Inferior parietal cortex (tissue), 1 donor: ENCODE measurements around the gene TMEM108.

Experiments used
- DNase-seq: peaks from one replicate; pipeline ENCODE4 v3.0.0-alpha.2; 2016; ENCODE audit errors: extremely low spot score

Gene TMEM108

DNA sequence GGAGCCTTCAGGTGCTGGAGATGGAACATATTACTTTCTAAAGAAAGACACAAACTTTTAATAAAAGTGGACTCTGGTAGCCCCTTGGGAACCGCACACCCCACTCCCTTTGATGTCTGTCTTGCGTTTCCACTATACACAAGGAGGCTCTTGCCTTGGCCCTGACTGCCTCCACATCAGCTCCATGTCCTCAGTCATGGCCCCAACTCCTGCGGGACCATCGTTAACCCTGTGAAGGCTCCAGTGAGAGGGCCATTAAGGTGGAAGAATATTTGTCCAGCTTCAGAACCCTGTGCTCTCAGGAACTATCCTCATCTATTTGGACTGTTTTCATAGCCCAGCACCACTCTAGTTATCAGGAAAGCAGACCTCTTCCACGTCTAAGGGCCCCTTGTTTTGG, 345.6 kb downstream of the TMEM108 start:
- DNase-seq = no peak

DNA sequence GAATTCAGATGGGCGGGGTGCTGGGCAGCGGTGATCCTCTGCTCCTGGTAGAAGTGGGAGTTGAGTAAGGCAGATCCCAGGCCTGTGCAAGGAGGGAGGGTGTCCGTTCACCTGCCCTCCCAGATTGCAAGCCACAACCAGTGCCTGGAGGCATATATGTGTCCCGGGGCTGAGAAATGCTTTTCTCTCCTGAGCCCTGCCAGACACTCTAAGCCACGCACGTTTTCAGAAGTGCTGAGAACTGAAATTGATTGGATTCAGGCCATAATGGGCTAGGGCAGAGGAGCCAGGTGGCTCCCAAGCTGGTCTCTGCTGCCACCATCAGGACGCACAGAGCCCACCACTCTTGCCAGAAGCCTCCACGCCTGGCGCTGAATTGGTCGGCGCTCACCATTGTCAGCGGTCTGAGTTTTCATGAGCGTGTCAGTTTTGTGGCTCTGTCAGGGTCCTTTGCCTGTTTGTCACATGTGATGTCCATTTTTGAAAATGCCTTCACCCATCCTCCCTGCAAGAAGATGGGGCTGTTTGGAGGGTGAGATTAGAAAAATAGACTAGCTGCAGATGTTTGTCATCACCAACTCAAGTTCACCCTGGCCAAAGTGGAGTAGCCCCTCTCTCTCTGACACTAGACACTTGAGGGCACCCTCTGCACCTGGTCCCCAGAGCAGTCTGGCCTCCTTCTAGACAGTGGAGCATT, 346.3 kb downstream of the TMEM108 start:
- DNase-seq = peak; percentile 82

DNA sequence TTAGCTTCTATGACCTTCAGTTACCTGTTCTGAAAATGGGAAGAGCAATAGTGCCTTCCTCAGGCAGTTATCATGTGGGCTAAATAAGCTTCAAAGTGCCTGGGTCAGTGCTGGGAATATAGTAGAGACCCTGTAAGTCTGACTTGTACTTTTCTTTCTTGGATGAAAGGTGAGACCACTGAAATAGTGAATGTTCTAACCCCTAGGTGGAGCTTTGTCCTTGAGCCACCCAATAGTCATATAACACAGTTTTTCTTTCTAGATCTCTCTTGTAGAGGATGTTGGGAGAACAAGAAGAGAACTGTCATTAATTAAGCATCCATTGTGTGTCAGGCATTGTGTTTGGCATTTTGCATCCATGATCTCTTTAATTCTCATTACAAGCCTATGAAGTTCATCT, 348.7 kb downstream of the TMEM108 start:
- no peak for DNase-seq

DNA sequence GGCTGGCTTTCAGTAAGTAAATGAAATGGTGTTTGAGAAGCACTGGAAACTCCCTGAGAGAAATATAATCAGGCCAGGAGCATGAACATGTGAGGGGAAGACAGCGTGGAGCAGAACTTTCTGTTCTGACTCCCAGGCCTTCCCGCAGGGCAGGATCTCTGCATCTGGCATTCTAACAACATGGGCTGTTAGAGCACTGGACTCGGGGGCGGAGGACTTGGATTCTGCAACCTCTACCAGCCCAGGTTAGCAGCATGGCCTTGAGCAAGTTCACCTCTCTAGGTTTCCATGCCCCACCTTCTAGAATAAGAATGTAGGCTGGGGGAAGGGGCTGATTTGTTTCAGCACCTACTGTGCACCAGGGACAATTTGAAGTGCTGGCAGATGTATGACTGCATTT, 349.1 kb downstream of the TMEM108 start:
- DNase-seq = no peak

DNA sequence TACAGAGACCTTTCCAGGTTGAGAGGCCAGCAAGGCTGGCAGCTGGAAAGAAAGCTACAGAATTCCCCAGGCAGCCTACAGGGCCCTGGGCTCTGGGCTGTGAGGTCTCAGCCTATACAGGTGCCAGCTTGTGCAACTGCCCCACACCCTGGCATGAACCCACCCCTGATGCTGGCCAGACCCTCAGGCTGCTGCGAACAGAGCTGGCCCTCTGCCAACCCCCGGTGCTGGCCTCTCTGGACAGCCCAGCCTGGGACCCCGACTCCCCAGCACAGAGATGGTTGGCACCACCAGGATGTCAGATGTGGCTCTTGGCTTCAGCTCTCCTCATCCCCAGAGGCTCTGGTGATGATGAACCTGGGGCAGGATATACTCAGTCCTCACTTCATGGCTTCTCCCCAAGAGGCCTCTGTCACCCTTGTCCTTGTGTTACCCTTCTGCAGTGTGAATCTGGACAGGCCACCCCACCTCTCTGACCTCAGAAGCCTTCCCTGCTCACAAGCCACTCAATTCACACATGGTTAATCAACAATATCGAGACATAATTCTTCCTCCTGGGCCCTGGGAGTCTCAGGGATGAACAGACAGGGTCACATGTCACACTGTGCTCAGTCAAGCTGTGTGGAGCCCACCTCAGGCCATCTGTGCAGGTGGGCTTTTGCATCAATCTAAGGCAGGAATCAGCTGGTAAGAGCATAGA, 350.7 kb downstream of the TMEM108 start:
- DNase-seq = no peak

DNA sequence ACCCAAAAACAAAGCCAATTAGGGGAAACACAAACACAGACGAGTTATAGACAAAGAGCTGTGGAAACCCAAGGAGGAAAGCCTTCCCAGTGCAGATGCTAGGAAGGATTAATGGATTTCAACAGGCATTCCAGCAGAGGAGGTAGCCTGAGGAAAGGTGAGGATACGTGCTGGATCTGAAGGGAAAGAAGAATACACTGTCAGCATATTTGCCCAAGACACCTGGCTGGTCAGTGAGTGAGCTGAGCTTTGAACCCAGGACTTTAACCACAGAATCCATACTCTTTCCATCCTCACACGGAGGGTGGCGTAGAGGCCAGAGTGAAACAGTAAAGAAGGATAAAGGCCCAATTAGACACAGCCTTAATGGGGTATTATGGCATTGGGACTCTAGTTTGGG, 352.5 kb downstream of the TMEM108 start:
- DNase-seq = no peak

DNA sequence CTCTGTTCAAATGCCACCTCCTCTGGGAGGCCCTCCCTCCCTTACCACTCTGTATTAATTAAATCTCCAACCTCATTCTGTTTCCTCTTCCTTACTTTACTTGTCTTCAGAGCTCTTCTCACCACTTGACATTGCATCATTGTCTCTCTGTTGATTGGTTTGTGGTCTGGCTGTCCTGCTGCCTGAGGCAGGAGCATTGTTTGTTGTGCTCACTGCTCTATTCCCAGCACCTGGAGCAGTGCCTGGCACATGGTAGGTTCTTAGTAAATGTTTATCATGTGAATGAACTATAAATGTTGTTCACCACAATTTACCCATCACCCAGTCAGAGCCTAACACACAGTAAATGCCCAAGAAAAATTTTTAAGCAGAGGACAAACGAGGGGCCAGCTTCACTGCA, 355.0 kb downstream of the TMEM108 start:
- DNase-seq = no peak

DNA sequence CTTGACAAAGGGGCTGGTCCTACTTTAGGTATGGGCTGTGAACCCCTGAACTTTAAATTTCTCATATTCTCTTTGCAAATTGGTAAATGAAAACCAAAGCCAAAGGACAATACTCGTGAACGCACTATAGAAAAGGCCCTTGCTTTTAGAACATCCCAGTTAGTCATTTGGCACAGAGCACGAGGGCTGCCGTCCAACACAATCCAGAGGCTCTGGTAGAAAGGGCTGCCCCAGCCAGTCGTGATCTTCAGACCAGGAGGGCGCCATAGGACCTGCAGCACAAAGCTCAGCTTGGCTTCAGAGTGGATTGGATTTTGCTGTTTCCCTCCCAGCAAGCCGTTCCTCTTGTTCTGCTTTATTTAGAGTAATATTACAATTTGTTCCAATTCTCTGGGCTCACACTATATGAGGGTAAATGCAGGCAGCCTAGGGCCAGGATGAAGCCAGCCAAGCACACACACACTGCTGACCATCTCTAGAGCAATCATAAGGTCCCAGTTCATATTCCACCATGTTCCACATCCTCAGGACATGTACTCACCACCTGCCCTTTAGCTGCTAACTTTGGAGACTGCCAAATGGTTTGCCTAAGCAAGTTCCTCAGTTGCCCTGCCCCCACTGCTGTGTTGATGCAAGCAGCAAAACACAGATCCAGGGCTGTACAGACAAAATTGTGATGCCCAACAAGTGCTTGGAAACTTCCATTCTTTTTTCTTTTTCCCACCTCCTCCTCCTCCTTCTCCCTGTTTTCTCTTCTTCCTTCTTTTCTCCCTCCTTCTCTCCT, 355.7 kb downstream of the TMEM108 start:
- DNase-seq = no peak

DNA sequence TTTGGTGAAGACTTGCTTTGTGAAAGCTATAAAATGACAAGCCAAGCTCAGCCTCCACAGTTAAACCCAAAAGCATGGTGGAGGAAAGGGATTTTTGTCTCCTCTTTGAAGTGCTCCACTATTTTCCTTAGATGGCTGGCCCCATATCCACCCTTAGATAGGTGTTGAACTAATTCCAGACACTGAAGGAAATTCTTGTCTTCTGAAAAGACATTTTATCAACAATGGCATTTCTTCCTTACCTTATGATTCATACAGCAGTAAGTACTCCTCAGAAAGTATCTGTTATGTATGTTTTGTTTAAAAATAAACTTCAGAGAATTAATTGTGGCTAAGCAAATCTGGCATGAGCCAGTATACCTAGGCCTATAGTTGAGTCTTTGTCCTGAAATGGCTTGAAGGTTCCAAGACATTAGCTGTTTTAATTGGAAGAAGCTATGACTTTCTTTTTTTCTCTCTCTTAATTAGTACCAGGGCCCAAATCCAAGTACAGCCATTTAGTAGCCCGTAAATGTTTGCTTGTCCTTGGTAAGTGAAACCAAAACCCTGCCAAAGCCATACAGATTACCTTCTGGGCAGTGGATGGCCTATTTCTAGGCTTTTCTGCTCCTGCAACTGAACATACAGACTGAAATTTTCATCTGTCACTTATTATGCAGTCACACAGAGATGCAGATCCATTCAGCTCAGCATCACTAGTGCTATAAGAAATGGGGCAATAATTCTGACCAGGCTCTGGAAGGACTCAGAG, 356.5 kb downstream of the TMEM108 start:
- no peak for DNase-seq

DNA sequence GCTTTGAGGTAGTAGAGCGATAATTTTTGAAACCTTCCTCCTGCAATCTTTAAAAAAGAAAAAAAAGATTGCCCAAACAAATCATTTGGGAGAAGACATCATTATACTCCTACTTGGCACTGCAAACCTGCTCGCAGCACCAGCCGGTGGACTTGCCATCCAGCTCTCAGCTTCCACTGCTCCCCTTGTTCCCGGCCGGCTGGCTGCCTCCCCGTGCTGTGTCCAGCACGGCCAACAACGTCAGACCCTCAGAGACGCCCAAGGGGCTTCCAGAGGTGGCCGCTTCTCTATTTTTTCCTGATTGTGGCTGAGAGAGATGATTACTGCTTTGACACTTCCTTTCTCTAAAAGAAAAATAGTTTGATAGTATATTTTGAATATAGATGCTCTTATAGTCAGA, 358.7 kb downstream of the TMEM108 start:
- DNase-seq = no peak

DNA sequence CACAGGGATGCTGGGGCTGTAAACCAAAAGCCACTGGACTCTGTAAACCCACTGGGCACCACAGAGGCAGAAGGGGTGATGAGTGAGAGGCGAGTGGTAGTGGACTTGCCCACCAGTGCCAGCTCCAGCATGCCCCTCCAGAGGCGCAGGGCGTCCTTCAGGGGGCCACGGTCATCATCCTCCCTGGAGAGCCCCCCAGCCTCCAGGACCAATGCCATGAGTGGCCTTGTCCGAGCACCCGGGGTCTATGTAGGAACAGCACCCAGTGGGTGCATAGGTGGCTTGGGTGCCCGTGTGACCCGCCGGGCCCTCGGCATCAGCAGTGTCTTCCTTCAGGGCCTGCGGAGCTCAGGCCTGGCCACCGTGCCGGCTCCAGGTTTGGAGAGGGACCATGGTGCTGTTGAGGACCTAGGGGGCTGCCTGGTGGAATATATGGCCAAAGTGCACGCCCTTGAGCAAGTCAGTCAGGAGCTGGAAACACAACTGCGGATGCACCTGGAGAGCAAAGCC, 361.9 kb downstream of the TMEM108 start, which contains the start of gene BFSP2:
Gene BFSP2, plus strand, starts transcription at position 51 of the 510 bp plus-strand sequence. Its CDS starts 28 bp downstream, at position 79.
- no peak for DNase-seq

DNA sequence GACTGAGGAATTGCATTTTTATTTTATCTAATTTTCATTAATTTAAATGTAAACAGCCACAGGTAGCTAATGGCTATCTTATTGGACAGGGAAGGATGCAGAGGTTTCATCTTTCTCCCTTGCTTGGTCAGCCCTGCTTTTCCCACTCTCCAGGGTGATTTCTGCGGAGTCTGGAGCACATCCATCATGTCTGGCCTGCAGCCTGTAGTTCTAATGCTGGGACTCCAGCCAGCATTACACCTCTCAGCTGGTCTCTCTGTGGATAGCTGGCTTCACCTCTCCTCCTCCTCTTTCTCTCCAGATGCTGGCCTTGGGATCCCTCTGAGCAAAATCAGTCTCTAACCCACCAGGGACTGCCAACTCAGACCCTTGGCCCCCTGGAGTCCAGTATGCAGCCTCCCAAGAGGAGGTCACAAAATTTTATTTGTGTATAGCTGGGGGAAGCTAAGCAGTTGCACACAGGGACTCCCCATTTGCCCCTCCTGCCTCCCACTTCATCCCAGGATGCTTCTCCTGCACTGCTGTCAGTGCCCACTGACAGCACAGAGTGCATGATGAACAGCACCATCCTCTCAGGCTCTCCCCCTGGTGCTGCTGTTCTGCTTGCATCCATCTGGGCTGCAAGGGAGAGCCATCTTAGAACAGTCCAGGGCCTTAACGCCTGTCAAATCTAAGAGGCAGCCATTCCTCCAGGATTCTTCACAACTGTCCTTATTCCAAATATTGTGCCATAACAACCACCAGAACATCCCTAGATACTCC, 363.4 kb downstream of the TMEM108 start:
- DNase-seq = no peak

DNA sequence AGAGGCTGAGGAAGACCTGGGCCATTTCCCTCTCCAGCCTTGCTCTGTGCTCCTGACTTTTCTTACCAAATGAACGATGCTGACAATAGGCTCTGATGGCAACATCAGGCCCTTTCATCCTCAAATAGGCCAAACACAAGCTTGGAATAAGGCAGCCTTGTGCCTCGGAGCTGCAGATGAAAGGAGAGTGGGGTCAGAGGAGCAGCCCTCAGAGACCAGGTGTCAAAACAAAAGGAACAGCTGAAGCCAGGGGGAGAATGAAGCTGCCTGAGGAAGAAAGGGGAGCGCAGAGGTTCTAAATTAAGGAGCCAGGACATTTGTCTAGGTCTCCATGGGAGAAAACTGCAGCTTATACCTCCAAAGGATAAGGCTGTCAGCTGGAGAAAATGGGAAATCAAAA, 366.7 kb downstream of the TMEM108 start:
- DNase-seq = no peak

DNA sequence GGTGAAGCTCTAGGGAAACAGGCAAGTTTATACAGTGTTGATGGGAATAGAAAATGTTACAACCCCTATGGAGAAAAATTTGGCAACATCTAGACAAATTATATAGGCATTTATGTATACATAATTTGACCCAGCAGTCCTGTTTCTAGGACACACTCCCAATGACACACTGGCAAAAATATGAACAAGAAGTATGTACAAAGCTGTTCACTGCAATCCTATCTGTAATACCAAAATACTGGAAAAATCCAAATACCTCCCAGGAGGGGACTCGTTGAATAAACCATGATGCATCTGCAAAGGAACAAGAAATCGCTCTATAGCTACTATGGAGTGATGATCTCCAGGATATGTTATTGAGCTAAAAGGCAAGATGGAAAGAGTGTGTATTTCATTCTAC, 370.2 kb downstream of the TMEM108 start:
- DNase-seq = no peak

DNA sequence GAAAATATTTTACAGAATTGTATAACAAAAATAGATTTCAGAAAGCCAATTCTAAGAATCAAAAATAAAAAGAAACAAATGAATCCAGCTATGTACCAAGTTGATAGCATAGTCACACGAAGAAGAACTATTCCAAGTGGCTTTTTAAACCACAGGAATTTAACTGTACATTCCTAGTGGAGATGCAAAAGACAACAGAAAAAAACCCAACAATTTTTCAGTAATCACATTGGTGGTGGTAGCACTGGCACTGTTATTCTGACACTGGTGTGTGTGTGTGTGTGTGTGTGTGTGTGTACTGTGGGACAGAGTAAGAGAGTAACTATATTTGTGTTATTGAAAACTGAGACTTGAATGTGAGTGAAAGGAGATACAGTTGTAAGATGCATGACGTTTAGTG, 370.8 kb downstream of the TMEM108 start:
- no peak for DNase-seq

DNA sequence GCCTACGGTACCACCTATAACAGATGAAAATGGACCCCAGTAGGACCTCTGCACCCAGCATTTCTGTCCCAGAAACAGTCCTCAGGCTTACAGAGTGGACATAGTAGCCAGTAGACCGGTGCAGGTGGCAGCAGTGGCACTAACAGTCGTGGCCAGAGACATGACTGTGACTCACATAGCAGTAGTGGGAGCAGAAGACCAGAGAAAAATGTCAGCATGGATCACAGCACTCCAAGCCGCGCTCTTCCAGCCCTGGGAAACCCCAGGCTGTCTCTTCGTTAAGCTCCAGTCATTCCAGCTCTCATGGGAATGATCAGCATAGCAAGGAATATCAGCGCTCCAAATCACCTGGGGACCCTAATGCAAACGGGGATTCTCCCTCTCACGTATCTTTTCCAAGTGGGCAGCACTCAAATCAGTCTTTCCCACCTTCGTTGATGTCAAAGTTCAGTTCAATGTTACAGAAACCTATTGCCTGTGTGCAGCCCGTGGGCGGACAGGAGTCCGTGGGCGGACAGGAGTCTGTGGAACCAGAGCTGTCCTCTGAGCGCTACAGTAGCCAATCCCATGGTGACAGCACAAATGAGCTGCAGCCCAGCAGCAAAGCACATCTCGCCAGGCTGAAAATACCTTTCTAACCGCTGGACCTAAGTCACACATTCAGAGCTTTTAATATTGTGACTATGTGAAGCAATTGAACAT, 372.2 kb downstream of the TMEM108 start:
- DNase-seq = peak; percentile 0

DNA sequence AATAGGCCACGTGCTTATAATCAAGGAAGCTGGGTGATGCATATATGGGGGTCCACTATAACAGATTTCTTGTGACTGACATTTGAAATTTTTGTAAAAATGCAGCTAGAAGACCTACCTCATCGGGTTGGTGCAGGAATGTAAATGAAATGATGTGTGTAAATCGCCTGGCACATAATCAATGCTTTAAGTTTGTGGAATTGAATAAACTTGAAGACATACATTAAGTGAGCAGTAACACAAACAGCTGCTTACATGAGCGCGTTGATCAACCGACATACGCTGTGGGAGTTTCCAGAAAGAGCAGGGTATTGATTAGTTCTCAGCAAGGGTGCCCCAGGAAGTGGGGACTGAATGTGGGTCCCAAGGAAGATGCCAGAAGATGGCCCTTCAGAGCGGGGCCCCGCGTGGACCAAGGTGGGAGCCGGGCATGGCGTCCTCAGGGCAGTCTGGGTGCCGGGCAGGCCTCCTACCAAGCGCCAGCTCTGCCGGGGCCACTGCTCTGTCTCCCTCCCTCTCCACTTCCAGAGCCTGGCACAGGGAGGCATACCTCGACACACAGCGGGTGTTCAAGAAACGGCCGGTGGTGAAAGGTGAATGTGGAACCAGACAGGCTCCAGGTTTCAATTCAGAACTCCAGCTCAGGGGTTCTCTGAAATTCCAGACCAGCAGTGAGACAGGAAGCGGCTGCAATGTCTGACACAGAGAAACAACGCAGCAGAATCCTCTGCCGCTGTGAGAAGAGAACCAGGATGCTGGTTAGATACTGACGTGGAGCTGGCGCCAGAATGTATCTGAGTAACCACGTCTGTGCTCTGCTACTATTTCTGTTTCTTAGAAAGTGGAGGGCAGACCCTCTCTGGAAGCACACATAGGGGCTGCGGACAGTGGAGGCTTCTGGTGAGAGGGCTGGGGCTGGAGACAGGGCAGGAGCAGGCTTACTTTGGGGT, 374.3 kb downstream of the TMEM108 start:
- no peak for DNase-seq

DNA sequence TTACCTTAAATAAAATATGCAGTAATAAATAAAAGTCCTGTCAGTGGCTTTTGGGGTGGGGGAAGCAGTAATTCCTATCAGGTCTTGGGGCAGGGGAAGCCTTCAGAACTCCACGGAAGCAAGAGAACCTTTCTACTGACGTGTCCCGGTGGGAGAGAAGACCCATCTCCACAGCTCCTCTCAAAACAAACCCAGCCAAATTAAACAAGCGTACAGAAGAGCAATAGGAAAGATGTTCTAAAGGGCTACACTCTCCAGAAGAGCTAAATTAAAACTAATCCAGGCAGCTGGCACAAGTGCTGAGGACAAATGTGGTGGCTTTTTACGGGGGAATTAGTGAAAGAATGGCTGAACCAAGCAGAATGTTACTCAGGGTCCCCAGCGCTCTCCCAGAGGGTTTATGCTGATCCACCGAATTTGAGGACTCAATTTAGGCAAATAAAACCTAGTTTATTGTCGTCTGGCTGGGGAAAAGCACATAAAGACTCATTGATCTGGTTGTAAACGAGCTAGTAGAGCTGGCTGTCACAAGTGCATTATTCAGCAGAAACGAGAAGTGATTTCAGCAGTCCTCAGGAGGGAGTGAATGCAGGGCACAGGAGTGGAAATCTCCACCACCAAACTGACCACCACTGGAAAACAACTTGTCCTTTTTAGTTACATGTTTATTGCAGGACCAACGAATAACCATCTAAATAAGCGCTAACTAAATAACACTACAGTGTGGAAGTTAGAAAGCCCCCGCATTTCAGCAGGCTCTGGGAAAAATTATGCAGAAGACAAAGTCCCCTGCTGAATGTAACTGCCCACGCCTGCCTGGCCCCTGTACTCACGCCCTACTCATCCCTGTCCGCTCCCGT, 375.2 kb downstream of the TMEM108 start:
- peak; percentile 69 for DNase-seq
